Daoy (cell line): ENCODE results near the gene MYADML2. TPM values are rescaled to one million over a fixed set of nuclear protein-coding genes. Genes with fewer than 3 reads are reported as not detected.

Source experiments
- DNase-seq: peaks from one replicate; pipeline ENCODE4 v3.0.0-alpha.2; 2015; ENCODE audit warnings: low read depth
- total RNA-seq: library from RNA; depleted of rRNA; stranded (reverse); fragments of >200 nt; shearing (Covaris generic); gene quantifications from 2 replicates; pipeline ENCODE4 v1.2.3, GENCODE V29; 2014

The MYADML2 gene
- total RNA-seq, 1 experiment from 2014 or later = not detected

DNA sequence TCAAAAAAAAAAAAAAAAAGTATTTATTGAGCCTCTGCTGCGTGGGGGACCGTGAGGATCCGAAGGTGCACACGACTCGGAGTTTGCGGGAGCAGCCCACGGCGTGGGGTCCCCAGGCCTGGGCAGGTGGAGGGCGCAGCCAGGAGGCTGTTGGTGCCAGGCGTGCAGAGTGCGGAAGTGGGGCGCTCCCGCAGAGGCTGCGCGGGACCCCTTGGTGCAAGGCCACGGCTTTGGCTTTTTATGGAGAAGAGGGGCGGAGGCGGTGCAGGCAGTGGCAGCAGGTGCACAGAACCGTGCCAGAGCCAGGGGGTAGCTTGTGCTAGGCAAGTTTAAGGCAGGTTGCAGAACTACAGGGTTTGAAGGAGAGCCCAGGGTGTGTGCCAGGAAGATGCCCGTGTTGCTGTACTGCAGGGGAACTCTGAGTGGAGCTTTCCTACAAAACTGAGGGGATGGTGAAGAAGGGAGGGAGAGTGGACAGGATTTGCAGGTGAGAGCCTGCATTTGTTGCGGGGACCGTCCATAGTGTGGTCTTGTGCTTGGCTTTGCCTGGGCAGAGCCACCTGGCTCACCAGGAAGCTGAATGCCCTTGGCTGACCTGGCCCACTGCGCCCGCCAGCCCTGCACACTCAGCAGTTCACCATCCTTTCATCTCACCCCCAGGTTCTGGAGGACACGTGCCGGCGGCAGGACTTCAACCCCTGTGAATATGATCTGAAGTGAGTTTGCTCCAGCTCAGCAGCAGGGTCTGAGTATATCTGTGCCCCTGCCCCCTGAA is 31.7 kb upstream of the MYADML2 start:
- DNase-seq = no peak

DNA sequence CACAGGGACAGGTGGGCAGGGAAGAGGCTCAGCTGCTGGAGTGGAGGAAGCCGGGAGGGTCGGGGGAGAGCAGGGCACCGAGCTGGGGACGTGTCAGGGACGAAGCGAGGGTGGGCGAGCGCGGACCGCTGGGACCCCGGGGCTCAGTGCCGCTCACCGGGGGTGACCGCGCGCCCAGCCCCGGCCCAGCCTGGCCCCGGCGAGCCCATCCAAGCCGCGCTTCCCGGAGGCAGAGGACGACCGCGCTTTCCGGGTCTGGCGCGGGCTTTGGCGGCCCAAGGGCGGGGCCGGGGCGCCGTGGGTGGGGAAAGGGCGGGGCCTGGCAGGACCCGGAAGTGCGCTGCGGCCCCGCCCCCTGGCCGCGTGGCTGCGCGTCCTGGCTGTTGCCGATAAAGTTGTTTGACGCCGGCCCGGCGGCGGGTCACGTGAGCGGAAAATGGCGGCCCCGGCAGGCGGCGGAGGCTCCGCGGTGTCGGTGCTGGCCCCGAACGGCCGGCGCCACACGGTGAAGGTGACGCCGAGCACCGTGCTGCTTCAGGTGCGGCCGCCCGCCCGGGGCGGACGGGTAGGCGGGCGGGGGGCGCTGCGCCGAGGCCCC is 30.3 kb upstream of the MYADML2 start, which contains the start of gene ASPSCR1:
ASPSCR1 (plus strand) TSS at position 419 of the 598 bp plus-strand sequence; CDS start at position 437, 18 bp downstream.
- peak; percentile 95 for DNase-seq

DNA sequence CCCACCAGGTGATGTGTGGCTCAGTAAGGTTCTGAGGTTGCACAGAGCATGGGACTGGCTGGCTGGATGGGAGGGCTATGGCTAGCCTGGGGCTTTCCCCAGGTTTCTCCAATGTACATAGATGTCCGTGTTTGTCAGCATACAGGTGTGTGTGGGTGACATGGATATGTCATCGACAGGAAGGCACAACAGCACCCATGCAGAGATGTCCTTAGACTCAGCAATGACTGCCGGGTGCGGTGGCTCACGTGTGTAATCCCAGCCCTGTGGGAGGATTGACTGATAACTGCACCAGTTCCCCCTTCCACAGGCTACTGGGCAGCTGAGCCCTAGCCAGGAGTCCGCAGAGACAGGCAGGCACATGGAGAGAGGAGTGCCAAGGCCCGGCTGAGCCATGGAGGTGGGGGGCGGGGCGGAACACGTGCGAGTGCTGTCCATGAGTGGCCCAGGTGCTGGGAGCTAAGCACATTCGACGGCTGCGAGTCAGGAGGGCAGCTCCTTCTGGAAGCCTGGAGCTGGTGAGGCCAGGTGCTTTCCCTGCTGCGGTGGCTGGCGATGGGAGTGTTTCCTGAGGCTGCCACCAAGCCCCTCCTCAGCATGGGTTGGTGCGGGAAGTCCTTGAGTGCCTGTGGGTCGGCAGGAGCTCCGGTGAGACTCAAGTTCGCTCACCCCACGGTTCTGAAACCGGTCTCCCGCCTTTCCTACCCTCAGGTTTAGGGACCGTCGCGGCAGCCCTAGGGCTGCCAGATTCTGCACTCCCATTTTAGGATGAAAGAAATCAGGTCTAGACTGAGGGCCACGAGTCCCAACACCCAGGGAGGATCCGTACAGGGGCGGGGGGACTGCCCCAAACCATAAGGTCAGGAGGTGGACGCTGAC is 29.5 kb upstream of the MYADML2 start:
- DNase-seq = peak; percentile 49

DNA sequence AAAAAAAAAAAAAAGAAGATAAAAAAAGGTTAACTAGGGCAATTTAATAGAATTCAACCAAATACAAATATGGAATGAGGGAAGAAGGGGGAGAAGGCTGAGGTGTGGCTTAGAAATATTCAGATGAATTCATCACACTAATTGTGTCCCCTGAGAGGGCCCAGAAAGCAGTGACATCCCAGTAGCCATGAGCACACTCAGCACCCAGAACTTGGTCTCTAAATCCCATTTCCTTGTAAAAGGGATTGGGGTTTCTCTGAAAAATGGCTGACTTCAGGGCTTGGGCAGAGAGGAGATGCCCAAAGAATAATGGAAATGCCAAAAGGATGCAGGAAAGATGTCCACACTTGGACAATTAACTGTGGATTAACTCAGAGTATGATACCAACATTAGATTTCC is 26.4 kb upstream of the MYADML2 start:
- DNase-seq = no peak

DNA sequence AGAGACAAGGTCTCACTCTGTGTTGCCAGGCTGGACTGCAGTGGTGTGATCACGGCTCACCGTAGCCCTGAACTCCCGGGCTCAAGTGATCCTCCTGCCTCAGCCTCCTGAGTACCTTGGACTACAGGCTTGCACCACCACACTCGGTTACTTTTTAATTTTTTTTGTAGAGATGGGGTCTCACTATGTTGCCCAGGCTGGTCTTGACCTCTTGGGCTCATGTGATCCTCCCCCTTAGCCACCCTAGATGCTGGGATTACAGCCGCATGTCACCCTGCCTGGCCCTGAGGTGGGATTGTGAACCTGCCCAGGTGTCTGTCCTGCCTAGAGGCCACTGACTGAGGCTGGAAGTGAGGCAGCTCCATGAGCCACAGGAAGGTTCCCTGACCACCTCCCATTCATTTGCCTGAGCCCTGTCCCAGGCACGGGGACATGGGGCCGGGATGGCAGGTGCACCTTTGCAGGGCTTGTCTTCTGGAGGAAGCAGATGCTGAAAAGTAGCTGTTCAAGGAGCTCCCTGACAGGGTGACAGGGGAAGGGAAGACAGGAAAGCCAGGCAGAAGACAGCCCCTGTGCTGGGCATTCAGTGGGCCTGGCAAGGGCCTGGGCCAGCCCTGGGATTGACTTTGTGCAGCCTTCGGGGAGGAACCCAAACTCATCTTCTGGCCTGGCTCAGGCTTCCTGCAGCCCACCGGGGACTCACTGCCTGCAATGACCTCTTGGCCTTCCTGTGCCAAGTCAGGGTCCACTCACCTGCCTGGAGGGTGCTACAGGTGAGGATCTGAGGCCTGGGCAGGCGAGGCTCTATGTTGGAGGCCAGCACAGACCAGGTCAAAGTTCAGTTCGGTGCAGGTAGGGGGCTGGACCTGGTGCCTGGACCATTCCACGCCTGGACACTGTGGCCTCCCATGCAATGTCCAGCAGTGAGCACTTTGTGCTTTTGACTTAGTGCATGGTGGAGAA is 22.1 kb upstream of the MYADML2 start:
- no peak for DNase-seq

DNA sequence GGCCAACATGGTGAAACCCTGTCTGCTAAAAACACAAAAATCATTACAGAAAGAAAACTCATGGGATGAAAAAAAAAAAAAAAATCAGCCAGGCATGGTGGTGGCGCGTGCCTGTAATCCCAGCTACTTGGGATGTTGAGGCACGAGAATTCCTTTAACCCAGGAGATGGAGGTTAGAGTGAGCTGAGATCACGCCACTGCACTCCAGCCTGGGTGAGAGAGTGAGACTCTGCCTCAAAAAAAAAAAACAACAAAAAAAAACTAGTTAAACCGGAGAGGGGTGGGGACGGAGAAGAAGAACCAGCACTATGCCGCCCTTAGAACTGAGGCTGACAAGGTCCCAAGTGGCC is 21.3 kb upstream of the MYADML2 start:
- DNase-seq = no peak

DNA sequence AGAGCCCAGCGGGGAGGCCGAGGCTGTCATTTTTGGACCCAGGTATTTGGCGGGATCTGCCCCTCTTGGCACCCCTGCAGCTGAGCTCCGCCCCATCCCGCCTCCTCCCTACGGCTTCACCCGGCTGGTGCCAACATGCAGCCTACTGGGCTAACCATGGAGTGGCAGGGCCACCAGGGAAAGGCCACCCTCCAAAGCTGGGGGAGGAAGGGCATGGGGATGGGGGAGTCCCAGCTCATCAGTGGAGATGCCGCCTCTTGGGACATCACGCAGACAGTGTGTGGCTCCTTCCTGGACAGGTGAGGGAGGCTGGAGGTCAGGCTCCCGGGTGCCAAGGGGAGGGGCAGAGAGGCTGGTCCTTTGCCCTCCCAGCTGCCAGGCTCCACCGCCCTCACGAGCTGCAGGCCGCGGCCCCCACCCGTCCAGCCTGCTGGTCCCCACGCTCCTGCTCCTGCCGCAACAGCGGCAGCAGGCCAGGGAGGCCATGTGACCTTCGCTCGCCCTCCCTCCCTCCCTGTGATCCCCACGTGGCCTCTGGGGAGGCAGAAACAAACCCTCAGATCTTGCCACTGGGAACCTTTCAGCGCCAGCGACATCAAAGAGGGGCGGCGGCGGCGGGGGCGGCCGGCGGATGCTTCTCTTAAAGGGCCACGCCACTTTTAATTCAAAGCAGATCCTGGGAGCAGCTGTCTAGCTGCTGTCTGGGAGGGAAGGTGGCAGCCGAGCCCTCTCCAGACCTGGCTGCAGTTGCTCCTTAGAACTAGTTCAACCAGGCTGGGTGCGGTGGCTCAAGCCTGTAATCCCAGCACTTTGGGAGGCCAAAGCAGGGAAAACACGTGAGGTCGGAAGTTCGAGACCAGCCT is 20.7 kb upstream of the MYADML2 start:
- peak; percentile 73 for DNase-seq

DNA sequence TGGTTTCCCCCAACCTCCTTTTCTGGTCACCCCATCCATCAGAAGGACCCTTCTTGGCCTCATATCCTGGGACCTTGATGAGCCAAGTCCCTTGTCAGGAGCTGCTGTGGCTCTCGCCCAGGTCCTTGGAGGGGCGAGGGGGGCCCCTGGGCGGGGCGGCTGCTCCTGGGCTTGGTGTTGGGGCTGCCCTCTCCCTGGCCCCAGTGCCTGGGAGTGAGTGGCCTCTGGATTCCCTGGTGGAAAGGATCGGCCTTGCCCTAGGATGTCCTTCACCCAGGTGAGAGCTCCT is 20.2 kb upstream of the MYADML2 start:
- no peak for DNase-seq

DNA sequence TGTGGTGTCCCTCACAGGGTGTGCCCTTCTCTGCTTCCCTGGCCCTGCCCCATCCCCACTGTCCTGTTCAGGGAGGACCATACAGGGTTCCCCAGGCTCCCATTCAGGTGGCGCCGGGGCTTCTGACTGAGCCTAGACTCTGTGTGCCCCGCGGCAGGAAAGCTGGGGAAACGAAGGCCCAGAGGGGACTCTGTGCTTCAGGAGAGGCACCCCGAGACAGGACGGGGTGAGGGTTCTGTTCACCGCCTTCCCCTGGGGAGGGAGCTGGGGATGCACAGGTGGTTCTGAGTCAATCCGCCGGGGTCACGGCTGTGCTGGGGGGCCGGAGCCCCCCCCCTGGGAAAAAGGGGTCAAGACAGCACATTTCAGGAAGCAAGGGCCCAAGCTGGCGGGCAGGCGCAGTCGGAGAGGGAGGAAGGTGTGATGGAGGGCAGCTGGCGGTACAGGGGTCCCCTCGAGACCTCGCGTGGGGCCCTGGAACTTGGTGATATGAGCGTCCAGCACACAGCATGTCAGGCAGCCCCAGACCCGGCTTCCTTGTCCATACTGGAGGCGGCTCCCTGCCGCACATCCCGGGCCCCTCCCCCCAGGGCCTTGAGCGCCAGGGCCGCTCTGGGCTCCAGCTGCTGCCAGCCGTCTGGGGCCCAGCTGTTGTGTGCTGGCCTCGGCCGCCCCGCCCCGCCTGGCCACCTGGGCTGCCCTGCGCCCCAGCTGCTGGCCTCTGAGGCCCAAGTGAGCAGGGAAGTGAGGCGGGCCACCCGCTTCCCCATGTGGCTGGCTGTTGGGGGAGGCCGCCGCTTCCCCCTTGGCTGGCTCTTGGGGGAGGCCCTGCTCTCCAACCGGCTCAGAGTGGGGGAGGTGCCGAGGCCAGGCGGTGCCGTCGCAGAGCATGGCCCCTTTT is 19.6 kb upstream of the MYADML2 start:
- DNase-seq = no peak

DNA sequence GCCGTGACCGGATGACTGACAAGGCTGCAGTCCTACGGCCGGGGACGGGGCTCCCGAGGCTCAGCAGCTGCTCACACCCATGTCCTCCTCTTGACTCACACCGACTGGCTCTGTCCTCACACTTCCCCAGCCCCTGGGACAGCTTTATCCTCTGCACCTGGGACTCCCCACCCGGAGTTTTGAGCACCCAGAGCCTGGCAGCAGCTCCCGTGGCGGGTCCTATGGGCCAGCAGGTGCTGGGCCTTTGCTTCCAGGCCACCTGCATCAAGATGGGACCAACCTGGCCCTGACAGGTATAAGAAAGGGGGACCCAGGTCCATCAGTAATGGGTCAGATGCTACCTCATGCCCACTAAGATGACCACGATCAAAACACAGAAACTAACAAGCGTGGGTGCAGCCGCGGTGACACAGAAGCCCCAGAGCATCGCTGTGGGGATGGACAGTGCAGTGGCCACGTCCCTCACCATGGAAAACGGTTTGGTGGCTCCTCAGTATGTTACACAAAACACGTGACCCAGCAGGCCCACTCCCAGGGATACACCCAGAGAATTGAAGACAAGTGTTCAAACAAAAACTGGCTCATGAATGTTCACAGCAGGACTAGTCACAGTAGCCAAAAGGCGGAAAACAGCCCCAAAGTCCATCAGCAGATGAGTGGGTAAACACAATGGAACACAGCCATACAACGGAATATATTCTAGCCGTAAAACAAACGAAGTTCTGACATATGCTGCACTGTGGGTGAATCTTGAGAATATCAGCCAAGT is 17.2 kb upstream of the MYADML2 start:
- DNase-seq = no peak

DNA sequence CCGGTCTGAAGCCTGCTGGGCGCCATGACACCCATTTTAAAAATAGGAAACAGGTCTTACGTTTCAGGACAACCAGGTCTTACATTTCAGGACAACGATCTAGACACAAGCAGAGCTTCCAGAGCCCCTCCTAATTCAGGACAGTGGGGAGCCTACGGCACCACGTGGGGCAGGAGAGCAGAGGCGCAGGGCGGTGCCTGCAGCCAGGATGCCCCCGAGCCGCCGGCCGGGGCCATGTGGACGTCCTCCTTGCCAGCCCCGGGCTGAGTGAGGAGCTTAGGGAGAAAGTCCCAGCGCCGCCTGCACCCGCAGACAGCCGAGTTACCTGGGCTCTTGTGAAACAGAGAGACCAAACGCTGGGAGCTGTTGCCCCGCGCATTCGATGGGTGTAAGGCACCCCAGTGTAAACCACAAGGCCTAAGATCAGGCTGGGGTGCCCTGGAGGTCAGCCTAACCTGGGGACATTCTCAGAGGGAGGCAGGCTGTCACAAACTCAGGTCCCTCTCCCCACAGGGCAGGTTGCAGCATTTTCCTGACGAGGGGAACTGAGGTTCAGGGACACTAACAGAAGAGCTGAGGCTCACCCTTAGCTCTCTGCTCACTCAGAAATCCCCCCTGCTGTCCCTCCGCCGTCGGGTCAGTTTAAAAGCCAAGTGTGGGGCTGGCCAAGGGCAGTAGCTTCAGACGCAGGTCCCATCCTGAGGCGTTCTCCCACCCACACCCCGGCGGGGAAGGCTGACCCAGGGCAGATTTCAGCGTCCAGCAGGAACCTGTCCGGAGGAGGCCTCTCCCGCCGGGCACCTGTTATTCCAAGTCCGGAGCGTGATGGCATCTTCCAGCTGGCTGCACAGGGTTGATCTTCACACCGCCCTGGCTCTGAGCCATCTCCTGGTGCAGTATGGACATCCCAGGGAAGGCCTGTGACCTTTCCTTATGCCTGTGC is 15.7 kb upstream of the MYADML2 start:
- DNase-seq = no peak

DNA sequence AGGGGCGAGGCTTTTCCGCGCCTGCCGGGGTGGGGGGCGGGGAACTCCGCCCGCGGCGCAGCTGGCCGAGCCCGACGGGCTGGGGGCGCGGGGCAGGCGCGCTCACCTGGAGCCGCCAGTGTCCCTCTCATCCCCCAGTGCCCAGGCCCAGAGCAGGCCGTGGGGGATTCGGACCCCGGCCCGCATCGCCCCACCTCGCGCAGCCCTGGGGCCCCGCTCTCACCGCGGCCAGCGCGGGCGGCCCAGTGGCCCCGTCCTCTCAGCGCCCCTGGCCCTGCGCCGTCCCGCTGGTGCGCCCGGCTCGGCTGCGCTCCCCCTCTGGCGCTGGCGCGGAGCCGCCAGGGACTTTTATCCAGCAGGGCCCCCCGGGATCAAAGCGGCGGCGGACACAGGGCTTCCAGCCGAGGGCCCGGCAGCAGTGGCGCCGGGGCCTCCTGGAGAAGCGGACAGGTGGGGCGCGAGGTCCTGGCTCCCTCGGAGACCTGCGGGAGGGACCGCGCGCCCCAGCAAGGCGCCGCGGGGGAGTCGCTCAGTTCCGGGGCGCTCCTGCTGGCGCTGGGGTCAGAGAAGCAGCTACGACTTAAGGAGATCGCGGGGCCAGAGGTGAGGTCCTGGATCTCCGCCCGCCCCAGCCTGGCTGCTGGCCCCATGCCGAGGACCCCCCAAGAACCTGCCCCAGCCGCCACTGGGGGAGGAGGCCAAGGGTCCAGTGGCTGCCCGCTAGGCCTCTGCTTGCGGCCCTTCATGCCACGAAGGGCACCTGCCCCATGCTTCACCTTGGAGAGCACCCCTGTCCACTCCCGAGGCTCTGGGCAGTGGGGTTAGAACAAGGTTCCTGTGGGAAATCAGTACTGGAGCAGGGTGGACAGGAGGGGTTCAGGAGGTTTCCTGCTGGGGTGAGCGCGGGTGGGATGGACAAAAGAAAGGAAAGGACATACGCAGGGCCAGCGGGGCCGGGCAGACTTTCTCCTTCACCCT is 14.8 kb upstream of the MYADML2 start:
- DNase-seq = no peak

DNA sequence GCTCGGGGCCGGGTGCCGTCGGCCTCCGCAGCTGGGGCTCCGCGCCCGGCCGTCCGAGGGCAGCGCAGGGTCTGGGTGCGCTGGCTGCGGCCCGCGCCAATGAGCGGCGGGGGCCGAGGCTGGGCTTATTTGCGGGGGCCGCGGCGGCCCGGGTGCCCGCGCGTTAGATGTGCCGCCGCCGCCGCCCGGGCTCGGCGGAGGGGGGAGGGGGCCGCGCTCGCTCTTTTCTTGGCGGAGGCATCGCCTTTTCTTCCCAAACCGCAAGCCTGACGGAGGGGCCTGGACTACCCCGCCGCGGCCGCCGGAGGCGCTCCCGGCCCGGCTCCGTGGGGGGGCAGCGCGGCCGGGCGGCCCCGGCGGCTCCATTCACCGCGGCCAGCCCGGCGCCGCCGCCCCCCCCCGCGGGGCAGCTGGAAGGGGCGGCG is 14.1 kb upstream of the MYADML2 start, which contains the start of gene NOTUM:
NOTUM (minus strand) TSS at position 101 of the 425 bp plus-strand sequence. CDS start 278 bp downstream, outside the sequence.
- DNase-seq = peak; percentile 54

DNA sequence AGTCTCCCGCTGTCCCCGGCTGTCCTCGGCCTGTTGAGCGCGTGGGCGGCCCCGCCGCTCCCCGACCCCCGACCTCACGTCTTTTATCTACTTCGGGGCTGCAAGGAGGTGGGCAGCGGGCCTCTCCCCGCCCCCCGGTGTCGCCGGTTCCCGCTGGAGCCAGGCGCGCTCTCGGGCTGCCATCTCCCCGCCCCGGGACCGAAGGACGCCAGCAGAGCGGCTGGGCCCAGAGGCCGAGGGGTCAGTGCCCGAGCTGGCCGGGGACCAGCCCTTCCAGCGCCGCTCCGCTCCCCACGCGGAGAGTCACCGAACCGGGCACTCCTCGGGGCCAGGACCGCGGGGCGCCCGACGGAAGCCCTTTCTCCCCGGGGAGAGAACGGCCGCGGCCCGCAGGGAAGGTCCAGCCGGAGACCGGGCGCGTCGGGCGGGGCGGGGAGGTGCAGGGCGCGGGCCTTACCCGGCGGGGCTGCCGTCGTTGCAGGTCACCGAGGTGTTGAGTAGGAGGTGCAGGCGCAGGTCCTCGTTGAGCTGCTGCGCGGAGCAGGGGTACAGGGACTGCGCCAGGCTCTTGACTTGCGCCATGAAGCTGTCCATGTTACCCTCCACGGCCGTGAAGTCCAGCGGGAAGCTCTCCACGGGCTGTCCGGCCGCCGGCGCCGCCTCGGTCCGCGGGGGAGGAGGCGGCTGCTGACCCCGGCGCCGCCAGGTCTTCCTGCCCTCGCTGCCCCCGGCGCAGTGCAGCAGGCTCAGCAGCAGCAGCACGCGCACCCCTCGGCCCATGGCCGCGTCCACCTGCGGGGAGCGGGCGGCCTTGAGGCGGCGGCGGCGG is 13.3 kb upstream of the MYADML2 start:
- peak; percentile 32 for DNase-seq
